ENCODE measurements around the gene TRIAP1. TPM values are rescaled to one million over a fixed set of nuclear protein-coding genes. Genes with fewer than 3 reads are reported as not detected.

Gene TRIAP1
- total RNA-seq, 2 donors from 2014 or later: 20.4 to 27.8 TPM

- DNase-seq: no peak
- Histone ChIP-seq H3K27me3 (no peaks in the 10 kb centered on the region), H3K9ac (ENCODE audit: low read depth in 2 of 2, low read length in 2 of 2) (no peak overlapping the region), H3K27ac (no peak overlapping the region), H3K4me3 (no peak overlapping the region), H3K9me3 (no peaks in the 10 kb centered on the region), H3K4me1 (no peaks in the 10 kb centered on the region), H3K36me3 (no peaks in the 10 kb centered on the region)
- no peak for TF ChIP-seq CTCF (IDR thresholded peaks at IDR 0.05)
- intact Hi-C loops (cut with DNase I): no loop called here
Observed at GRCh38 chr12:120402217-120402616, 44.0 kb downstream of the TRIAP1 start.

DNA sequence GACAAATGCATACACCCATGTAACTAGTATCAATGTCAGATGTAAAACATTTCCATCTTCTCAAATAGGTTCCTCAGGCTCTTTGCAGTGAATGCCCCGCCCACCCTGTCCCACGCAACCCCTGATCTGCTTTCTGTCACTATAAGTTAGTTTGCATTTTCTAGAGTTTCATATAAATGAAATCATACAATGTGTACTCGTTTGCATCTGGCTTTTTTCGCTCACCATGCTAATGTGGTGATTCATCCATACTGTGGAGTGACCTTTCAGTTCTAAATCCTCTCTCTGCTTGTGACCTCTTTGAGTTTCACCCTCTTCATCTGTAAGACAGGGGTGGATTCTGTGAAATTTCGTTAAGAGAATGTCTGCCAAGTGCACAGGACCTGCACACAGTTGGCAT lies 46.7 kb downstream of the TRIAP1 start:
- intact Hi-C loops (cut with DNase I): no loop called here
- H3K9me3 ChIP-seq: no peaks in the 10 kb centered on the region
- H3K4me1 ChIP-seq: no peaks in the 10 kb centered on the region
- H3K4me3 ChIP-seq: no peak overlapping the region
- H3K27me3 ChIP-seq: no peaks in the 10 kb centered on the region
- no peak overlapping the region for H3K27ac ChIP-seq
- no peak for DNase-seq
- no peak for TF ChIP-seq CTCF (IDR thresholded peaks at IDR 0.05)
- H3K9ac ChIP-seq (ENCODE audit: low read depth in 2 of 2, low read length in 2 of 2): no peak overlapping the region
- H3K36me3 ChIP-seq: no peaks in the 10 kb centered on the region

DNA sequence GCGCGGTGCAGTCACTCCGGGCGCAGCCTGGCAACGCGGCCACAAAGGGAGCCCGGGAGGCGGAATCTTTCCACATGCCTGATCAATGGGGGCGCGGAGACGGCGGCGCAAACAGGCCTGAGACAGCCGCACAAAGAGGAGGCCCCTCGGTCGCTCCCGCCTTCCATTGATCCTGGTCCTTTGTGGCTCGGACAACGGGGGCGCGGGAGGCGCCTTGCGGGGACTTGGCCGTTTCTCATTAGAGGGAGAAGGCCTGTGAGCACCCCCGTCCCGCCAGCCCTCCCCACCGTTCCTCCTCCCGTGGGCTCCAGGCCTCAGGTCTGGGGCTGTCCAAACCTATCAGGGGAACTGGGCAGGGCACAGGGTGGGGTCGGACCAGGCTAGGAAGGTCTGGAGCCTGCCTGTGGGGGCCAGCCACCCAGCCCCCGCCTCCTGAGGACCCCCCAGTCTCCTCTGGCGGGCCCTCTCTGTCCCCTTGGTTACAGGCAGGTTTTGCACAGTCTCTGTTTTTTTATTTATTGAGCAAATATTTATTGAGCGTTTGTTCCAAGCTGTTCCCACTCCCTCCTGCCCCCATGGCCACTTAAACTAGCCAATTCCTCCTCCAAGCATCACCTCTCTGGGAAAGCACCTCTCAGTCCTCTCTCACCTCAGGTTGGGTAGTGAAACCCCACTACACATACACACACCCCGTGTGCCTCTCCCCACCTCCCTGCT lies 48.2 kb downstream of the TRIAP1 start:
- no peaks in the 10 kb centered on the region for H3K9me3 ChIP-seq
- H3K27ac ChIP-seq: no peak overlapping the region
- intact Hi-C loops (cut with DNase I): no loop called here
- TF ChIP-seq CTCF (IDR thresholded peaks at IDR 0.05): no peak
- no peaks in the 10 kb centered on the region for H3K4me1 ChIP-seq
- no peak overlapping the region for H3K9ac ChIP-seq (ENCODE audit: low read depth in 2 of 2, low read length in 2 of 2)
- H3K36me3 ChIP-seq: no peaks in the 10 kb centered on the region
- no peaks in the 10 kb centered on the region for H3K27me3 ChIP-seq
- no peak overlapping the region for H3K4me3 ChIP-seq
- DNase-seq: no peak

DNA sequence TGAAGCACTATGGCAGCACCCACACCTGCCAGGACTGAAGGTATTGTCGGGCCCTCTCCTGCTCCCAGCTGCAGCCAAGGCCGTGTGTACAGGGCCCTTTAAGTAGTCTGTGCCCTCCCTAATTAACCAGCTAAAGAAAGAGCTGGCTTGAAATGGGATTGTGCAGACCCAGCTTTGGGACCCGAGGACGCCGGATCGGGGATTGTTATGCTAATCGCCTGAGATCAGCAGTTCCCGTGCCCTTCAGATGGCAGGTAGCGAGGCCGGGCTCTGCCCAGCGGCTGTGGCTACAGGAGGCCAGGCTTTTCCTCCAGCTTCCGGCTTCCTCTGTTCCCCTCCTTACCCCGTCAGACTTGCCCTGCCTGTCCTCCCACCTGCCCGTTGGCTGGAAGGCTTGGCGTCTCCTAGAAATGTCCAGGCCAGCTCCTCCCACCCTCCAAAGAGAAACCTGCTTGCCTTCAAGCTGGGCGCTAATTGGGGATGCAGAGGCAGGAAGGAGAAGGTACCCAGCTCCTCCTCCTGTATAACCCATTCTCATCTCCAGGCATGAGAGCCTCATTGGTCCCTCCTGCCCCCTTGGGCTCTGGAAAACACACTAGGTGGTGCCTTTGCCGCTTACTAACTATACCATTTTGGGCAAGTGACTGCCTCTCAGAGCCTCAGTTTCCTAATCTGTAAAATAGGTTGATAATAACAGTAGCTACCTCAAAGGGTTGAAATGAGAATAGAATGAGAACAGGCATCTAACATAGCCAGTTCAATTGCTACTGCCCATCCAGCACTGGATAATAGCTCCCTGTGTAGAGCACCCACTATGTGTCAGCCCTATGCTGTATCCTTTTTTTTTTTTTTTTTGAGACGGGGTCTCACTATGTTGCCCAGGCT lies 51.5 kb downstream of the TRIAP1 start:
- H3K4me3 ChIP-seq: no peak overlapping the region
- H3K9ac ChIP-seq (ENCODE audit: low read depth in 2 of 2, low read length in 2 of 2): peak overlapping the region in 1 of 2 donors; percentile 55

More for the DNA sequence above, 51.5 kb downstream of the TRIAP1 start:
- no peak for TF ChIP-seq CTCF (IDR thresholded peaks at IDR 0.05)
- H3K27me3 ChIP-seq: no peaks in the 10 kb centered on the region
- H3K9me3 ChIP-seq: no peaks in the 10 kb centered on the region
- intact Hi-C loops (cut with DNase I): no loop called here
- H3K4me1 ChIP-seq: no peaks in the 10 kb centered on the region
- H3K27ac ChIP-seq: peak overlapping the region; percentile 46
- DNase-seq: peak; percentile 71
- no peaks in the 10 kb centered on the region for H3K36me3 ChIP-seq

Other genes with a start within 250 kb of the TRIAP1 start
- gene RPLP0, start 245.3 kb downstream of the TRIAP1 start, total RNA-seq: 1,000 to 10,000 TPM; 1,834 to 2,096 TPM
- gene PXN, start 180.7 kb downstream of the TRIAP1 start, total RNA-seq: 100 to 1,000 TPM; 133 to 142 TPM
- 1,000 to 10,000 TPM; 2,653 to 6,886 TPM for gene RNU4-2, start 154.5 kb downstream of the TRIAP1 start, total RNA-seq
- gene RNU4-1, start 153.1 kb downstream of the TRIAP1 start, total RNA-seq: 1,000 to 10,000 TPM; 1,555 to 3,531 TPM
- 1 to 10 TPM; 1.3 to 1.6 TPM for gene SIRT4, start 144.1 kb downstream of the TRIAP1 start, total RNA-seq
- gene PLA2G1B, start 118.6 kb downstream of the TRIAP1 start, total RNA-seq: 1 to 10 TPM in 1 of 2 donors, not detected in 1; 5.0 TPM
- 10 to 100 TPM in 1 of 2 donors, 1 to 10 TPM in 1; 3.8 to 11.7 TPM for gene MSI1, start 77.2 kb downstream of the TRIAP1 start, total RNA-seq
- 1,000 to 10,000 TPM in 1 of 2 donors, 100 to 1,000 TPM in 1; 887 to 1,081 TPM for gene COX6A1, start 8.3 kb downstream of the TRIAP1 start, total RNA-seq
- gene GATC, start 60 bp upstream of the TRIAP1 start, total RNA-seq: 10 to 100 TPM; 34.1 to 43.3 TPM
- 100 to 1,000 TPM; 169 to 216 TPM for gene SRSF9, start 23.4 kb upstream of the TRIAP1 start, total RNA-seq
- gene DYNLL1, start 49.7 kb upstream of the TRIAP1 start, total RNA-seq: 100 to 1,000 TPM; 359 to 463 TPM
- 10 to 100 TPM; 35.8 to 46.6 TPM for gene COQ5, start 82.8 kb upstream of the TRIAP1 start, total RNA-seq
- 100 to 1,000 TPM; 199 to 226 TPM for gene RNF10, start 88.0 kb upstream of the TRIAP1 start, total RNA-seq
- 10 to 100 TPM; 22.8 to 77.7 TPM for gene POP5, start 135.0 kb upstream of the TRIAP1 start, total RNA-seq
- gene CABP1, start 194.2 kb upstream of the TRIAP1 start, total RNA-seq: under 1 TPM; 0.77 to 0.79 TPM
- gene MLEC, start 240.8 kb upstream of the TRIAP1 start, total RNA-seq: 100 to 1,000 TPM; 331 to 500 TPM

Data from colonic mucosa (tissue), 4 donors.